Activated CD8-positive, alpha-beta T cell treated with anti-CD3 and anti-CD28 coated beads, Interleukin-2, amount 10 ng/mL, durations not matched to agents 7 days and 5 days (primary cell): ENCODE data around the gene DSCAML1. TPM values are rescaled to one million over a fixed set of nuclear protein-coding genes. Genes with fewer than 3 reads are reported as not detected.

Experiments used
- ATAC-seq: fragments of 150-1000 bp; cut with Tn5 transposase; one replicate; pipeline ENCODE4 v1.10.0; 2021; ENCODE audit warnings: moderate library complexity
- CTCF ChIA-PET: fragments of 350-600 bp; sonication (Branson Sonifier 250); formaldehyde crosslinking; loops from one replicate; lab custom pipeline; 2021; ENCODE audit warnings: antibody characterized with exemption; lab: Charles Lee
- POLR2A ChIA-PET: fragments of 350-600 bp; sonication (Branson Sonifier 250); formaldehyde crosslinking; loops from one replicate; lab custom pipeline; 2021; ENCODE audit warnings: antibody characterized with exemption; lab: Charles Lee
- DNase-seq: peaks from one replicate; pipeline ENCODE4 v3.0.0-alpha.2; 2020
- H3K27ac Mint-ChIP-seq: one replicate; pipeline ENCODE4 v1.8.0; 2021; ENCODE audit warnings: mild to moderate bottlenecking, mixed read lengths
- H3K27me3 Mint-ChIP-seq: one replicate; pipeline ENCODE4 v1.8.0; 2021; ENCODE audit warnings: low read depth, mixed read lengths
- H3K36me3 Mint-ChIP-seq: one replicate; pipeline ENCODE4 v1.8.0; 2021; ENCODE audit warnings: low read depth, mixed read lengths
- H3K4me1 Mint-ChIP-seq: one replicate; pipeline ENCODE4 v1.8.0; 2021; ENCODE audit warnings: low read depth, mixed read lengths
- H3K4me3 Mint-ChIP-seq: one replicate; pipeline ENCODE4 v1.8.0; 2021; ENCODE audit warnings: mild to moderate bottlenecking, mixed read lengths
- H3K9me3 Mint-ChIP-seq: one replicate; pipeline ENCODE4 v1.8.0; 2022; ENCODE audit warnings: mixed read lengths; ENCODE audit not compliant: insufficient read depth
- total RNA-seq, 2 experiments: library from RNA; stranded (reverse); gene quantifications; one replicate each; pipeline ENCODE4 v1.2.3, GENCODE V29; 2021

The DSCAML1 gene
- total RNA-seq, 2 experiments from 2014 or later = 0.16 to 0.37 TPM

- ChIA-PET CTCF (interaction anchor here (7.3 to 7.9 kb wide), 2 partner anchors 15 to 249 kb away, joined by 118 to 404 read pairs; partner anchors contain the start of gene FXYD2), POLR2A (interaction anchor here (1.3 kb wide), 1 partner anchor 10 kb away, joined by 4 read pairs; no protein-coding TSS in a partner anchor)
- H3K9me3 Mint-ChIP-seq = no peaks in the 10 kb centered on the region
- H3K36me3 Mint-ChIP-seq = no peaks in the 10 kb centered on the region
- ATAC-seq (no peak), DNase-seq (no peak)
- peaks cover 25% of the 10 kb centered on the region for H3K4me1 Mint-ChIP-seq
- H3K27me3 Mint-ChIP-seq = peaks cover 7% of the 10 kb centered on the region
- H3K4me3 Mint-ChIP-seq = no peak overlapping the region
- no peak overlapping the region for H3K27ac Mint-ChIP-seq
These were observed 8.0 kb upstream of the DSCAML1 start for GRCh38 chr11:117805045-117805444.

- H3K27me3 Mint-ChIP-seq = peaks cover 17% of the 10 kb centered on the region
- no peak overlapping the region for H3K27ac Mint-ChIP-seq
- no peaks in the 10 kb centered on the region for H3K9me3 Mint-ChIP-seq
- ATAC-seq (no peak), DNase-seq (no peak)
- H3K36me3 Mint-ChIP-seq = no peaks in the 10 kb centered on the region
- H3K4me3 Mint-ChIP-seq = no peak overlapping the region
- POLR2A ChIA-PET = interaction anchor here (1.3 kb wide), 1 partner anchor 11 kb away, joined by 4 read pairs; no protein-coding TSS in a partner anchor
- H3K4me1 Mint-ChIP-seq = peaks cover 14% of the 10 kb centered on the region
- CTCF ChIA-PET = interaction anchor here (7.3 to 7.9 kb wide), 2 partner anchors 16 to 250 kb away, joined by 118 to 404 read pairs; partner anchors contain the start of gene FXYD2
These were observed 6.9 kb upstream of the DSCAML1 start for GRCh38 chr11:117803896-117804295.

GRCh38 chr11:117799634-117800033 is 2.6 kb upstream of the DSCAML1 start:
- CTCF ChIA-PET = interaction anchor here (1.0 to 4.6 kb wide), 4 partner anchors 8 to 254 kb away, joined by 3 to 28 read pairs (median 13); no protein-coding TSS in a partner anchor
- Mint-ChIP-seq H3K27ac (no peak overlapping the region), H3K27me3 (peaks cover 47% of the 10 kb centered on the region), H3K36me3 (no peaks in the 10 kb centered on the region), H3K4me1 (peaks cover 4% of the 10 kb centered on the region), H3K9me3 (no peaks in the 10 kb centered on the region), H3K4me3 (no peak overlapping the region)
- no peak for ATAC-seq
- POLR2A ChIA-PET = no interaction called here
- no peak for DNase-seq

GRCh38 chr11:117796456-117796871 is 552 bp downstream of the DSCAML1 start:
- ATAC-seq = no peak
- peaks cover 61% of the 10 kb centered on the region for H3K27me3 Mint-ChIP-seq
- H3K36me3 Mint-ChIP-seq = no peaks in the 10 kb centered on the region
- ChIA-PET CTCF (interaction anchor here (1.3 kb wide), 1 partner anchor 370 kb away, joined by 3 read pairs; no protein-coding TSS in a partner anchor), POLR2A (no interaction called here)
- H3K4me1 Mint-ChIP-seq = peaks cover 4% of the 10 kb centered on the region
- no peak overlapping the region for H3K27ac Mint-ChIP-seq
- H3K4me3 Mint-ChIP-seq = no peak overlapping the region
- no peaks in the 10 kb centered on the region for H3K9me3 Mint-ChIP-seq
- DNase-seq = no peak

- Mint-ChIP-seq H3K4me1 (peaks cover 4% of the 10 kb centered on the region), H3K27ac (no peak overlapping the region), H3K4me3 (no peak overlapping the region), H3K9me3 (no peaks in the 10 kb centered on the region), H3K27me3 (peaks cover 61% of the 10 kb centered on the region), H3K36me3 (no peaks in the 10 kb centered on the region)
- ChIA-PET CTCF (interaction anchor here (1.3 to 3.7 kb wide), 2 partner anchors 12 to 370 kb away, joined by 3 to 14 read pairs; no protein-coding TSS in a partner anchor), POLR2A (no interaction called here)
- no peak for ATAC-seq
- no peak for DNase-seq
These were observed 1.2 kb downstream of the DSCAML1 start for GRCh38 chr11:117795638-117796455.

GRCh38 chr11:117794772-117795629 is 2.0 kb downstream of the DSCAML1 start:
- peaks cover 61% of the 10 kb centered on the region for H3K27me3 Mint-ChIP-seq
- ChIA-PET POLR2A (no interaction called here), CTCF (interaction anchor here (1.3 to 3.7 kb wide), 2 partner anchors 13 to 369 kb away, joined by 3 to 14 read pairs; no protein-coding TSS in a partner anchor)
- peaks cover 4% of the 10 kb centered on the region for H3K4me1 Mint-ChIP-seq
- H3K27ac Mint-ChIP-seq = no peak overlapping the region
- H3K4me3 Mint-ChIP-seq = no peak overlapping the region
- ATAC-seq (no peak), DNase-seq (no peak)
- no peaks in the 10 kb centered on the region for H3K9me3 Mint-ChIP-seq
- H3K36me3 Mint-ChIP-seq = no peaks in the 10 kb centered on the region

- Mint-ChIP-seq H3K27me3 (peaks cover 52% of the 10 kb centered on the region), H3K9me3 (no peaks in the 10 kb centered on the region), H3K4me1 (peaks cover 4% of the 10 kb centered on the region), H3K27ac (no peak overlapping the region), H3K4me3 (no peak overlapping the region), H3K36me3 (no peaks in the 10 kb centered on the region)
- ATAC-seq (no peak), DNase-seq (no peak)
- ChIA-PET POLR2A (no interaction called here), CTCF (interaction anchor here (0.7 to 3.7 kb wide), 2 partner anchors 13 to 368 kb away, joined by 3 to 14 read pairs; no protein-coding TSS in a partner anchor)
These were observed 2.9 kb downstream of the DSCAML1 start for GRCh38 chr11:117794135-117794534.

- no peaks in the 10 kb centered on the region for H3K9me3 Mint-ChIP-seq
- H3K4me1 Mint-ChIP-seq = peaks cover 4% of the 10 kb centered on the region
- no peak overlapping the region for H3K4me3 Mint-ChIP-seq
These were observed 3.4 kb downstream of the DSCAML1 start for GRCh38 chr11:117793583-117793982.

GRCh38 chr11:117792992-117793391 is 4.0 kb downstream of the DSCAML1 start:
- Mint-ChIP-seq H3K27ac (no peak overlapping the region), H3K4me1 (peaks cover 4% of the 10 kb centered on the region), H3K27me3 (peaks cover 45% of the 10 kb centered on the region), H3K9me3 (no peaks in the 10 kb centered on the region), H3K36me3 (no peaks in the 10 kb centered on the region), H3K4me3 (no peak overlapping the region)
- ChIA-PET CTCF (interaction anchor here (0.9 to 3.7 kb wide), 4 partner anchors 10 to 367 kb away, joined by 3 to 14 read pairs (median 4); no protein-coding TSS in a partner anchor), POLR2A (interaction anchor here (0.6 kb wide), 1 partner anchor 187 kb away, joined by 3 read pairs; no protein-coding TSS in a partner anchor)
- no peak for DNase-seq
- ATAC-seq = no peak

More at GRCh38 chr11:117793583-117793982, 3.4 kb downstream of the DSCAML1 start:
- Mint-ChIP-seq H3K27ac (no peak overlapping the region), H3K27me3 (peaks cover 48% of the 10 kb centered on the region), H3K36me3 (no peaks in the 10 kb centered on the region)
- no peak for DNase-seq
- no peak for ATAC-seq
- CTCF ChIA-PET = interaction anchor here (0.7 to 3.7 kb wide), 2 partner anchors 14 to 367 kb away, joined by 3 to 14 read pairs; no protein-coding TSS in a partner anchor
- POLR2A ChIA-PET = interaction anchor here (0.6 kb wide), 1 partner anchor 187 kb away, joined by 3 read pairs; no protein-coding TSS in a partner anchor

- Mint-ChIP-seq H3K36me3 (no peaks in the 10 kb centered on the region), H3K27ac (no peak overlapping the region), H3K4me3 (no peak overlapping the region), H3K27me3 (peaks cover 39% of the 10 kb centered on the region), H3K9me3 (no peaks in the 10 kb centered on the region), H3K4me1 (peaks cover 2% of the 10 kb centered on the region)
- DNase-seq = no peak
- ChIA-PET CTCF (interaction anchor here (0.9 to 3.7 kb wide), 4 partner anchors 11 to 366 kb away, joined by 3 to 14 read pairs (median 4); no protein-coding TSS in a partner anchor), POLR2A (no interaction called here)
- no peak for ATAC-seq
These were observed 4.8 kb downstream of the DSCAML1 start for GRCh38 chr11:117792241-117792640.

GRCh38 chr11:117790279-117790678 is 6.7 kb downstream of the DSCAML1 start:
- Mint-ChIP-seq H3K4me3 (no peak overlapping the region), H3K27me3 (peaks cover 29% of the 10 kb centered on the region), H3K36me3 (no peaks in the 10 kb centered on the region), H3K27ac (no peak overlapping the region), H3K9me3 (no peaks in the 10 kb centered on the region), H3K4me1 (no peaks in the 10 kb centered on the region)
- ATAC-seq (no peak), DNase-seq (no peak)
- CTCF ChIA-PET = interaction anchor here (1.2 to 1.3 kb wide), 2 partner anchors 17 to 26 kb away, joined by 3 to 5 read pairs; no protein-coding TSS in a partner anchor
- POLR2A ChIA-PET = no interaction called here
